GM18520 (cell line): ENCODE measurements around the gene C6orf15.
"Not testable (repeated sequence)": the region's sequence is repeated elsewhere in the genome, so short reads cannot be mapped to it uniquely, and the experiment has no call there.

Source experiments
- ATAC-seq: cut with Tn5 transposase; IDR thresholded peaks from one replicate; pipeline ENCODE4 v1.9.1; 2021; ENCODE audit not compliant: unreplicated experiment

C6orf15 gene

DNA sequence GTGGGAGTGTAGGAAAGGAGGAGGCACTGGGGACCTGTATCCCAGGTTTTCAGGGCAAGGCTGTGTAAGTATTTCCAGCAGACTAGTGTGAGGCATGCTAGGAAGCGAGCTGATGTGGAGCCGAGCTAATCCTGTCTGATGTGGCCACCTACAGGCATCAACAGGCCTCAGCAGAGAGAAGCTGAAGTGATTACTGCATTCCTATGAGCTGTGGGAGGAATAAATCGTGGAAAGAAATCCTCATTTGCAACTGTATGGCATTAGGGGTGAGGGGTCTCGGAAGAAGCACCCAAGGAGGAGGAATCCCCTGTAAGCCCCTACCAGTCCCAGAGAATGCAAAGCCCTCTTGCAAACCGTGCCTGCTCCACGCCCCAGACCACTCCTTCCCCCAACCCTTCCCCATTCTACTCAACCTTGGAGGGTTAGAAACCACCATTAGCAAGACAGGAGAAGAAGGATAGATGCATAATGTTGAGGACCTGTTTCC, 41.6 kb downstream of the C6orf15 start:
- ATAC-seq, result no peak

DNA sequence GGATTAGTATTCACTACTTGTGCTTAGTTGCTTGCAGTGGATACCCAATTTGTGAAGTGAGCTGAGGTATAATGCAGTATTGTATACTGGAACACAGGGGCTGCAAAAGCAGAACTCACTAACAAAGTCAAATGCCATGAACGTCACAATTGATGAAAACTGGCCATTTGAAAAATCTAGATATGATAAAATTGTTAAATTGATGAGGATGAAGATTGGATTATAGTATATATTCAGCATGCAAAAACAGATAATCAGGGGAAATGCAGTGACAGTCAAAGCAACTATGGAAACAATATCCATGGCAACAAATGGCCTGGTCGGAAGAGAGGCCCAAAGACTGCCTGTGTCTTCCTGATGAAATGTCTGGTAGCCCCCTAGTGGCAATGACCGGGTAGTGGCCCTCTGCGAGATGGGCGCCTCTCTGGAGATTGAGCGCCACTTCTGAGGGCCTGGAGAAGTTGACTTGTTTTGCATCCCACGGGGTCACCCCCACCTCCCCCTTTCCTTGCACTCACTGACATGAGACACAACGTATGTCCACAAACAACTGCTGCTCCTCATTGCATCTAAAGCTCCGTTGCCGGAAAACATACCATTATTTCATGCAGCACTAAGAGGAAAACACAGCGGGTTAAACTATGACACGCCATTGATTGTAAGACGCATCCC, 43.6 kb downstream of the C6orf15 start:
- ATAC-seq, result no peak

GRCh38 chr6:31067891-31068668, 44.3 kb downstream of the C6orf15 start:
- ATAC-seq, result not testable (repeated sequence)

GRCh38 chr6:31067028-31067427, 45.3 kb downstream of the C6orf15 start:
- ATAC-seq, result not testable (repeated sequence)

GRCh38 chr6:31065556-31065955, 46.8 kb downstream of the C6orf15 start:
- no peak for ATAC-seq

DNA sequence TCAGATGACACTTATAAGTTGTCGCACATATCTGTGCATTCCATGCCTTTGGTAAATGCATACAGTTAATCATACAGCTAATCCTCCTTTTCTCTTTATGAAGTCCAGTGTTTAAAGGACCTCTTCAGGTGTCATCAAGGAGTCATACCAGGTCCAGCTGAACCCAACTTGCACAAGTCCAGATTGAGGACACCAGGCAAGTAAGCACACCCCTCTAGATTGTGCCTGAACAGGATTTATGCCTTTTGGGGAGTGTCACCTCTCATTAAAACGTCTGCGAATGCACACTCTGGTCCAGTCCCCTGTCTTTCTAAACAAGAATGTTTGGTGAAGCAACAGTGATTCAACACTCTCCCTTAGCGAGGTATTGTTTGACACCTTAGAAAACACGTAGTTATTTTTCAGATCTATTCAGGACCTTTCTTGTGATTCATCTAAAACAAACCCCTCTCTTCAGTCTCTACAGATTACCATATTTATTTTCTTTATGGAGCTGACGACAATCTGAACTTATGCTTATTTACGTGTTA, 48.4 kb downstream of the C6orf15 start:
- no peak for ATAC-seq
